Activated CD8-positive, alpha-beta T cell treated with anti-CD3 and anti-CD28 coated beads for 36 hours (primary cell): ENCODE results near the gene SSR1. TPM values are rescaled to one million over a fixed set of nuclear protein-coding genes. Genes with fewer than 3 reads are reported as not detected.

ENCODE experiments used
- ATAC-seq: fragments of 200-7000 bp; cut with Tn5 transposase; one replicate; pipeline ENCODE4 v1.10.0; 2021; ENCODE audit warnings: mild to moderate bottlenecking, moderate library complexity
- CTCF ChIA-PET: fragments of 350-600 bp; sonication (Branson Sonifier 250); formaldehyde crosslinking; loops from one replicate; lab custom pipeline; 2021; ENCODE audit warnings: antibody characterized with exemption; lab: Charles Lee
- POLR2A ChIA-PET: fragments of 350-600 bp; sonication (Branson Sonifier 250); formaldehyde crosslinking; loops from one replicate; lab custom pipeline; 2021; ENCODE audit warnings: antibody characterized with exemption; lab: Charles Lee
- DNase-seq: peaks from one replicate; pipeline ENCODE4 v3.0.0-alpha.2; 2020
- H3K27ac Mint-ChIP-seq: one replicate; pipeline ENCODE4 v1.8.0; 2021; ENCODE audit warnings: mild to moderate bottlenecking, mixed read lengths
- H3K27me3 Mint-ChIP-seq: one replicate; pipeline ENCODE4 v1.8.0; 2021; ENCODE audit warnings: mixed read lengths
- H3K36me3 Mint-ChIP-seq: one replicate; pipeline ENCODE4 v1.8.0; 2021; ENCODE audit warnings: low read depth, mixed read lengths
- H3K4me1 Mint-ChIP-seq: one replicate; pipeline ENCODE4 v1.8.0; 2021; ENCODE audit warnings: low read depth, mixed read lengths
- H3K4me3 Mint-ChIP-seq: one replicate; pipeline ENCODE4 v1.8.0; 2021; ENCODE audit warnings: mild to moderate bottlenecking, moderate library complexity, mixed read lengths
- H3K9me3 Mint-ChIP-seq: one replicate; pipeline ENCODE4 v1.8.0; 2021; ENCODE audit warnings: mixed read lengths
- CTCF ChIP-seq: fragments of 200-600 bp; IDR thresholded peaks from one replicate; pipeline ENCODE4 v1.8.0; 2022; ENCODE audit warnings: antibody characterized with exemption, mild to moderate bottlenecking
- intact Hi-C: fragments of 100-400 bp; cut with micrococcal nuclease; formaldehyde crosslinking; loops from one replicate; pipeline ENCODE4 v1.10.0; 2022
- total RNA-seq, 2 experiments: library from RNA; stranded (reverse); gene quantifications; one replicate each; pipeline ENCODE4 v1.2.3, GENCODE V29; 2021

The SSR1 gene
- total RNA-seq, 2 experiments from 2014 or later: 117 to 124 TPM

GRCh38 chr6:7271205-7271534, 41.8 kb downstream of the SSR1 start:
- ChIA-PET POLR2A (interaction anchor here (1.2 kb wide), 1 partner anchor 9 kb away, joined by 4 read pairs; no protein-coding TSS in a partner anchor), CTCF (no interaction called here)
- H3K27ac Mint-ChIP-seq: no peak overlapping the region

GRCh38 chr6:7270320-7271204, 42.4 kb downstream of the SSR1 start:
- H3K4me3 Mint-ChIP-seq: no peak overlapping the region
- CTCF ChIA-PET: no interaction called here

More at GRCh38 chr6:7271205-7271534, 41.8 kb downstream of the SSR1 start:
- no peak for TF ChIP-seq CTCF
- Mint-ChIP-seq H3K27me3 (peaks cover 2% of the 10 kb centered on the region), H3K4me1 (no peaks in the 10 kb centered on the region), H3K4me3 (no peak overlapping the region), H3K36me3 (no peaks in the 10 kb centered on the region), H3K9me3 (peaks cover under 1% of the 10 kb centered on the region)
- DNase-seq (no peak), ATAC-seq (no peak)
- intact Hi-C loops: no loop called here

GRCh38 chr6:7269816-7270215, 43.2 kb downstream of the SSR1 start:
- Mint-ChIP-seq H3K27me3 (peaks cover 2% of the 10 kb centered on the region), H3K4me3 (no peak overlapping the region), H3K4me1 (no peaks in the 10 kb centered on the region), H3K27ac (no peak overlapping the region), H3K36me3 (no peaks in the 10 kb centered on the region), H3K9me3 (peaks cover 3% of the 10 kb centered on the region)
- TF ChIP-seq CTCF: no peak
- no peak for DNase-seq
- ChIA-PET POLR2A (no interaction called here), CTCF (no interaction called here)
- intact Hi-C loops: no loop called here
- ATAC-seq: no peak

More at GRCh38 chr6:7270320-7271204, 42.4 kb downstream of the SSR1 start:
- DNase-seq (no peak), ATAC-seq (no peak)
- Mint-ChIP-seq H3K27me3 (peaks cover 2% of the 10 kb centered on the region), H3K4me1 (no peaks in the 10 kb centered on the region), H3K27ac (no peak overlapping the region), H3K9me3 (peaks cover 3% of the 10 kb centered on the region), H3K36me3 (no peaks in the 10 kb centered on the region)
- POLR2A ChIA-PET: interaction anchor here (1.2 kb wide), 1 partner anchor 9 kb away, joined by 4 read pairs; no protein-coding TSS in a partner anchor
- TF ChIP-seq CTCF: no peak
- intact Hi-C loops: no loop called here

GRCh38 chr6:7268816-7269555, 44.0 kb downstream of the SSR1 start:
- H3K4me1 Mint-ChIP-seq: no peaks in the 10 kb centered on the region
- no peaks in the 10 kb centered on the region for H3K36me3 Mint-ChIP-seq
- POLR2A ChIA-PET: no interaction called here
- H3K9me3 Mint-ChIP-seq: peaks cover 3% of the 10 kb centered on the region
- intact Hi-C loops: no loop called here
- no peak overlapping the region for H3K4me3 Mint-ChIP-seq
- H3K27ac Mint-ChIP-seq: no peak overlapping the region
- DNase-seq: no peak
- CTCF ChIA-PET: no interaction called here
- peaks cover 2% of the 10 kb centered on the region for H3K27me3 Mint-ChIP-seq
- no peak for ATAC-seq
- no peak for TF ChIP-seq CTCF

- DNase-seq (no peak), ATAC-seq (no peak)
- ChIA-PET POLR2A (no interaction called here), CTCF (no interaction called here)
- no peaks in the 10 kb centered on the region for H3K4me1 Mint-ChIP-seq
- peaks cover 2% of the 10 kb centered on the region for H3K27me3 Mint-ChIP-seq
- intact Hi-C loops: no loop called here
- H3K27ac Mint-ChIP-seq: no peak overlapping the region
- TF ChIP-seq CTCF: no peak
- H3K36me3 Mint-ChIP-seq: no peaks in the 10 kb centered on the region
- peaks cover 3% of the 10 kb centered on the region for H3K9me3 Mint-ChIP-seq
- H3K4me3 Mint-ChIP-seq: no peak overlapping the region
Observed at GRCh38 chr6:7268362-7268761, 44.6 kb downstream of the SSR1 start.
